ENCODE results near the gene KMT2C. TPM values are rescaled to one million over a fixed set of nuclear protein-coding genes. Genes with fewer than 3 reads are reported as not detected.

The KMT2C gene
- total RNA-seq, 1 experiment from 2014 or later: 8.7 TPM

DNA sequence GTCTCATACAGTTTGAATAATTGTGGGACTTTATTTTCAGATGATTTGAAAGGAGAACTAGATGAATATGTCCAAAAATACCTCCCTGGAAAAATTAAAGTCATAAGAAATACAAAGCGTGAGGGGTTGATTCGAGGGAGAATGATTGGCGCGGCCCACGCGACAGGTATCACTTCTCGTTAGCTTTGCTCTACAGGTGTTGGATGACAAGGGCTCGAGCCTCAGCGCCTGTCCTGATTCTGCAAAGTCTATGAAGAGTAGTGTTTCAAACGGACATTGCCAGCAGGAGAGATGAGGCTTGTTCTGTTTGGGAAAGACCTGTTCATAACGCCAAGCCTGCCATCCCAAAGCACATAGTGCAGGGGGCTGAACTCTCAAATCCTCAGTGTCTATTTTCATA lies 330.6 kb downstream of the KMT2C start:
- H3K36me3 ChIP-seq: no peaks in the 10 kb centered on the region
- no peak for DNase-seq
- no peak overlapping the region for H3K4me3 ChIP-seq
- H3K9me3 ChIP-seq: no peaks in the 10 kb centered on the region
- H3K27me3 ChIP-seq: no peaks in the 10 kb centered on the region

GRCh38 chr7:152103691-152104090 lies 332.1 kb downstream of the KMT2C start:
- no peak overlapping the region for H3K4me3 ChIP-seq
- no peaks in the 10 kb centered on the region for H3K27me3 ChIP-seq
- no peaks in the 10 kb centered on the region for H3K9me3 ChIP-seq
- DNase-seq: no peak
- no peaks in the 10 kb centered on the region for H3K36me3 ChIP-seq

DNA sequence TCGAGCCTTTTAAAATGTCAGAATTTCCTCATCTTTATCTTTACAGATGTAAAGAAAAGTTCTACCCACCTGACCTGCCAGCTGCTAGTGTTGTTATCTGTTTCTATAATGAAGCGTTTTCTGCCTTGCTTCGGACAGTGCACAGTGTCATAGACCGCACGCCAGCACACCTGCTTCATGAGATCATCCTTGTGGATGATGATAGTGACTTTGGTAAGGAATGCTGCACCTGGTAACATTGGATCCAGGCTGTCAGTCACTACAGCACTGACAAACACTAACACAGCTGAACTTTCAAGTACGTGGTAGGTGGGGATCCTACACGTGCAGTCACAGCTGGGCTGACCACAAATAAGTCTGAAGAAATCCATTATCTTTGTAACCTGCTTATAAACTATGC lies 332.7 kb downstream of the KMT2C start:
- no peak overlapping the region for H3K4me3 ChIP-seq
- no peak for DNase-seq
- no peaks in the 10 kb centered on the region for H3K9me3 ChIP-seq
- H3K27me3 ChIP-seq: no peaks in the 10 kb centered on the region
- H3K36me3 ChIP-seq: no peaks in the 10 kb centered on the region

DNA sequence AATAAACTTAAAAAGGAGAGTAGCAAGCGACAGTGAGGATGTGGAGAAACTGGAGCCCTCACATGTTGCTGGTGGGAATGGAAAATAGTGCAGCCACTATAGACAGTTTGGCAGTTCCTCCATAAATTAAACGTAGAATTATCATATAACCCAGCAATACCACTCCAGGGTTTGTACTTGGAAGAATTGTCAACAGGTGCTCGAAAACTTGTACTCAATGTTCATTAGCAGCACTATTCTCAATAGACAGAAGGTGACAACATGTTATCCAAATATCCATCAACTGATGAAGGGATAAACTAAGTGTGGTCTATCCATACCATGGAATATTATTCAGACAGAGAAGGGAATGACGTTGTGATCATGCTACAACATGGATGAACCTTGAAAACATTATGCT lies 338.5 kb downstream of the KMT2C start:
- DNase-seq: no peak
- Histone ChIP-seq H3K4me3 (no peak overlapping the region), H3K9me3 (no peaks in the 10 kb centered on the region), H3K27me3 (no peaks in the 10 kb centered on the region), H3K36me3 (no peaks in the 10 kb centered on the region)

DNA sequence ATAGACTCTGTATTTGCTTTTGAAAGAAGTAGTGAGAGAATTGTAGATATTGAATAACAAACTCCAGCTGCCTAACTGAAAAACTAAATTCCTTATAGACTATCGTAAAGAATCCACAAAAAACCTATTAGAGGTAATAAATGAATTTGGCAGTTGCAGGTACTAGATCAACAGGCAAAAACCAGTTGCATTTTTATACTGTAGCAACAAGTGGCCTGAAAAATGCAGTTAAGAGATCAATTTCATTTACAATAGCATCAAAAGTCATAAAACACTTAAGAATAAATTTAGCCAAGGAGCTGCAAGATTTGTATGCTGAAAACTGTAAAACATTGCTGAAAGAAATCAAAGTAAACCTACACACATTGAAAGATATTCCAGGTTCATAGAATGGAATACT lies 340.0 kb downstream of the KMT2C start:
- no peak for DNase-seq
- no peak overlapping the region for H3K4me3 ChIP-seq
- H3K27me3 ChIP-seq: no peaks in the 10 kb centered on the region
- no peaks in the 10 kb centered on the region for H3K36me3 ChIP-seq
- no peaks in the 10 kb centered on the region for H3K9me3 ChIP-seq

DNA sequence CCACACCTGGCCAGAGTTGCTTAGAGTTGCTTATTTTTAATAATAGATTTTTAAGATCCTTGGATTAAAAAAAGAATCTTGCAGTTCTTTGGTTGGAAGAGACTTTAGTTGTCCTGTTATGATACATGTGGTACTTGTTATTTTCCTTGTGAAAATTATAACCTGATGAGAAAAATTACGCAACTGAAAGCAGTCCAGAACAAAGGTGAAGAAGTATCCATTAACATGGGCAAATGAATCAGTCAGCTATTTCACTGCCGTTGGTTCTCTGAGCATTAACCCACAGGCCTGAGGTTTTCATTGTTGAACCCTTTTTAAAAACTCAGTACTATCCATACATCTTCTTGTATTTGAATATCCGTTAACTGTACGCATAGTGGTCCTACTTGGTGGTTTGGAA lies 342.1 kb downstream of the KMT2C start:
- Histone ChIP-seq H3K9me3 (no peaks in the 10 kb centered on the region), H3K4me3 (no peak overlapping the region), H3K27me3 (no peaks in the 10 kb centered on the region), H3K36me3 (no peaks in the 10 kb centered on the region)
- no peak for DNase-seq

DNA sequence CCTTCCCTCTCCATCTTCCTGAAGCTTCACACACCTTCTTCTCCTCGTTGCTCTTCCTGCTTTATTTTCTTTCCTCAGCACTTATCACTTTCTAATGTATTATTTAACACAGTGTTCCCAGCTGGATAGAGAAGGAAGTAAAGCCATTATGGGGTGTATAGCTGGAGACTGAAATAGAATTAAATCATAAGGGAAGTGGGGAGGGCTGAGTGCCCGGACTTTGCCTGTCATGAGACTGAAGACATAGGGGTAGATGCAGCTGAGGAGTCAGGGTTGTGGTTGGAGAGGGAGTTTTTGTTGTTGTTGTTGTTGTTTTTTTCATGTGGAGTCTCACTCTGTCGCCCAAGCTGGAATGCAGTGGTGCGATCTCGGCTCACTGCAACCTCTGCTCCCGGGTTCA lies 345.1 kb downstream of the KMT2C start:
- Histone ChIP-seq H3K36me3 (no peaks in the 10 kb centered on the region), H3K4me3 (no peak overlapping the region), H3K27me3 (no peaks in the 10 kb centered on the region), H3K9me3 (no peaks in the 10 kb centered on the region)
- DNase-seq: no peak

DNA sequence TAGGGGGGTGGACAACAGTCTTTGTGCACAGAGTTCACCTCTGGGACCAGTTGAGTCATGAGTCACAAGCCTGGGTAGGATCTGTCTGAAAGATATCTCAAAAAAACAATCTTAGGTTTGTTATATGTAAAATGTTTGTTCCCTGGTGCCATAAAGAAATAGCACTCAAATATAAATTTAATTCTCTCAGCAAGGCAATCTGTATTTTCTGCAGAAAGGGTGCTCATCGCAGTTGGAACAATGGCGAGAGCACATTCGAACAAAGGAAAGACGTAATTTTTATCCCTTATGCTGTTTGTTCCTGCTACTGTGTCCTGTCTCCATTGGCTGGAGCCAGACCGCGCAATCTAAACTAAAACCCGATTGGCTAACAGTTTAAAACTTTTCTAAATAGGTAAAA lies 346.6 kb downstream of the KMT2C start:
- Histone ChIP-seq H3K9me3 (no peaks in the 10 kb centered on the region), H3K27me3 (no peaks in the 10 kb centered on the region), H3K36me3 (no peaks in the 10 kb centered on the region), H3K4me3 (no peak overlapping the region)
- no peak for DNase-seq

DNA sequence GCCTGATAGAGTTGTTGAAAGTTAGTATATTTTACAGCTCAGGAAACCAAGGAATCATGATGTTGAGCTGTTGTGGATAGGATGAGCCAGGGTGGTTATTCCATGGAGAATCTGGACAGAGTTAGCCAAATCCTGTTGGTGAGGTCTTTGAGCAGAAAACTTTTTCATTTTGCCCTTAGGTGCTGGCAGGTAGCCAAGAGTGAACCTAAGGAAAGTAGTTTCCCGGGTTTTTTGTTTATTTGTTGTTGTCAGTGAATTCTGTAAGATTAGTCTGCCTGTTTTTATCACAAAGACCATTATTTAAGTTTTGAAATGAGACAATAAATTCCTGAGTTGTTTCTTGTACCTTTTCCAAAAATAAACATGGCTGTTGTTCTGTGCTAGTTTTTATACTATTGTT lies 349.3 kb downstream of the KMT2C start:
- Histone ChIP-seq H3K9me3 (no peaks in the 10 kb centered on the region), H3K4me3 (no peak overlapping the region), H3K27me3 (no peaks in the 10 kb centered on the region), H3K36me3 (no peaks in the 10 kb centered on the region)
- DNase-seq: peak; percentile 8

DNA sequence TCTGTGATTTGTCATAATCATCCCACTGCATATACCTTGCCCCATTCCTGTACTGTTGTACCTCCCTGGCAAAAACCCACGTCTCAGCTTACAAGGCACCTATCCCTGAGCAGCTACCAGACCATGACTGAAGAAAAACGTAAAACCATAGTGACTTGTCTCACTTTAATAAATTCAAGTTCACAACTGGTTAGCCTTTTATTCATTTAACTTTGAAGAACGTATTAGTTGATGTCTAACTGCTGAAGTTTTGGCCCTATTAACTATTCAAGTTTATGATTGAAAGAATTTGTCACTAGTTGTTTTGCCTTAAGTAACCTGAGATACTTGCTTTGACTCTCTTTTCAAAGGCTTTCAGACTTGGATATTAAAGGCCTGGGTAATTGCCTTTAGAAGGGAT lies 350.7 kb downstream of the KMT2C start:
- Histone ChIP-seq H3K4me3 (no peak overlapping the region), H3K9me3 (no peaks in the 10 kb centered on the region), H3K36me3 (no peaks in the 10 kb centered on the region), H3K27me3 (no peaks in the 10 kb centered on the region)
- no peak for DNase-seq

Other genes starting within 250 kb of the KMT2C start
- gene XRCC2, start 240.1 kb upstream of the KMT2C start, total RNA-seq (2014; rRNA removed; shearing (Covaris generic); ENCODE audit: low replicate concordance): 2.7 and 5.5 TPM in 2 replicates

All from MG63 (cell line).